GM18508 (cell line): Measurements from ENCODE around the gene GSG1L.

Experiments
- ATAC-seq: cut with Tn5 transposase; IDR thresholded peaks from one replicate; pipeline ENCODE4 v1.9.1; 2021; ENCODE audit warnings: moderate number of reproducible peaks; ENCODE audit not compliant: insufficient read depth, unreplicated experiment

GSG1L gene

GRCh38 chr16:27828671-27829070 is 234.8 kb downstream of the GSG1L start:
- ATAC-seq, result no peak

- ATAC-seq, result no peak
Measured at GRCh38 chr16:27827765-27828164, 235.7 kb downstream of the GSG1L start.

GRCh38 chr16:27826893-27827289 is 236.6 kb downstream of the GSG1L start:
- ATAC-seq, result no peak

GRCh38 chr16:27826081-27826892 is 237.2 kb downstream of the GSG1L start:
- no peak for ATAC-seq

GRCh38 chr16:27824786-27825185 is 238.7 kb downstream of the GSG1L start:
- ATAC-seq, result no peak

GRCh38 chr16:27824006-27824405 is 239.5 kb downstream of the GSG1L start:
- ATAC-seq, result no peak

- no peak for ATAC-seq
Measured at GRCh38 chr16:27823421-27823820, 240.1 kb downstream of the GSG1L start.

GRCh38 chr16:27822996-27823395 is 240.5 kb downstream of the GSG1L start:
- ATAC-seq, result no peak

- ATAC-seq, result no peak
Measured at GRCh38 chr16:27822529-27822928, 241.0 kb downstream of the GSG1L start.

GRCh38 chr16:27820646-27821345 is 242.7 kb downstream of the GSG1L start:
- ATAC-seq, result no peak

- ATAC-seq, result no peak
Measured at GRCh38 chr16:27819881-27820610, 243.5 kb downstream of the GSG1L start.

GRCh38 chr16:27819356-27819755 is 244.2 kb downstream of the GSG1L start:
- ATAC-seq, result no peak

GRCh38 chr16:27818246-27818645 is 245.3 kb downstream of the GSG1L start:
- ATAC-seq, result no peak

- ATAC-seq, result no peak
Measured at GRCh38 chr16:27817038-27817437, 246.5 kb downstream of the GSG1L start.

- no peak for ATAC-seq
Measured at GRCh38 chr16:27816561-27816960, 247.0 kb downstream of the GSG1L start.

- no peak for ATAC-seq
Measured at GRCh38 chr16:27813591-27813990, 249.9 kb downstream of the GSG1L start.

GRCh38 chr16:27811881-27812280 is 251.6 kb downstream of the GSG1L start:
- ATAC-seq, result no peak

GRCh38 chr16:27806986-27807385 is 256.5 kb downstream of the GSG1L start:
- no peak for ATAC-seq

GRCh38 chr16:27806388-27806787 is 257.1 kb downstream of the GSG1L start:
- no peak for ATAC-seq

GRCh38 chr16:27805828-27806351 is 257.6 kb downstream of the GSG1L start:
- ATAC-seq, result no peak
